Measurements from ENCODE around the gene GPR3.
A peak's percentile ranks its signal among the peaks of the same experiment; 100 is the strongest.

GPR3 gene

DNA sequence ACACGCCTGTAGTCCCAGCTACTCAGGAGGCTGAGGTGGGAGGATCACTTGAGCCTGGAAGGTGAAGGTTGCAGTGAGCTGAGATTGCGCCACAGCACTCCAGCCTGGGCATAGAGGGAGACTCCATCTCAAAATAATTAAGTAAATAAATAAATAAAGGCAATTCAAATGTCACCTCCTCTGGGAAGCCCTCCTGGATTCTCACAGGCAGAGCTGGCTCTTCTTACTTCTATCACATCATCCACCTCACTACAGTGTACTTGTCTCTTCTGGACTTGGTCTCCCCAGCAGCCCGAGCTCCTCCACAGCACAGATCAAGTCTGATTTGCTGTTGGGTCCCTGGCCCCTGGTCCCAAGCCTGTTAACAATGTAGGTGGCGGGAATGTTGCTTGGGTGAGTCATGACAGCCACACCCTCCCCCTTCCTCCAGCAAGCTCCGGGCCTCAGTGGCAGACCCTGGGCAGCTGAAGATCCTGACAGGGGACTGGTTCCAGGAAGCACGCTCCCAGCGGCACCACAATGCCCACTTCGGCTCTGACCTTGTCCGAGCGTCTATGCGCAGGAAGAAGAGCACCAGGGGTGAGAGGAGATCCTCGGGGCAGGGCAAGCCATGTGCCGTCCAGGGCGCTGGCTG lies 45.3 kb upstream of the GPR3 start:
- peak overlapping the region; percentile 18 for H3K27ac ChIP-seq
- peaks cover 34 to 44% of the 10 kb centered on the region in 2 experiments for H3K4me1 ChIP-seq (ENCODE audit: control insufficient read depth in 1 of 2, insufficient read depth in 1 of 2, low read depth in 1 of 2, low read length in 1 of 2)
- H3K27me3 ChIP-seq, result no peaks in the 10 kb centered on the region
- no peaks in the 10 kb centered on the region for H3K9me3 ChIP-seq
- TF ChIP-seq, protein P1, sequence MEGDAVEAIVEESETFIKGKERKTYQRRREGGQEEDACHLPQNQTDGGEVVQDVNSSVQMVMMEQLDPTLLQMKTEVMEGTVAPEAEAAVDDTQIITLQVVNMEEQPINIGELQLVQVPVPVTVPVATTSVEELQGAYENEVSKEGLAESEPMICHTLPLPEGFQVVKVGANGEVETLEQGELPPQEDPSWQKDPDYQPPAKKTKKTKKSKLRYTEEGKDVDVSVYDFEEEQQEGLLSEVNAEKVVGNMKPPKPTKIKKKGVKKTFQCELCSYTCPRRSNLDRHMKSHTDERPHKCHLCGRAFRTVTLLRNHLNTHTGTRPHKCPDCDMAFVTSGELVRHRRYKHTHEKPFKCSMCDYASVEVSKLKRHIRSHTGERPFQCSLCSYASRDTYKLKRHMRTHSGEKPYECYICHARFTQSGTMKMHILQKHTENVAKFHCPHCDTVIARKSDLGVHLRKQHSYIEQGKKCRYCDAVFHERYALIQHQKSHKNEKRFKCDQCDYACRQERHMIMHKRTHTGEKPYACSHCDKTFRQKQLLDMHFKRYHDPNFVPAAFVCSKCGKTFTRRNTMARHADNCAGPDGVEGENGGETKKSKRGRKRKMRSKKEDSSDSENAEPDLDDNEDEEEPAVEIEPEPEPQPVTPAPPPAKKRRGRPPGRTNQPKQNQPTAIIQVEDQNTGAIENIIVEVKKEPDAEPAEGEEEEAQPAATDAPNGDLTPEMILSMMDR (IDR thresholded peaks at IDR 0.05), result no peak
- H3K4me3 ChIP-seq (ENCODE audit: low read depth in 1 of 2, low read length in 1 of 2), result no peak overlapping the region
- peaks cover 57% of the 10 kb centered on the region for H3K36me3 ChIP-seq

DNA sequence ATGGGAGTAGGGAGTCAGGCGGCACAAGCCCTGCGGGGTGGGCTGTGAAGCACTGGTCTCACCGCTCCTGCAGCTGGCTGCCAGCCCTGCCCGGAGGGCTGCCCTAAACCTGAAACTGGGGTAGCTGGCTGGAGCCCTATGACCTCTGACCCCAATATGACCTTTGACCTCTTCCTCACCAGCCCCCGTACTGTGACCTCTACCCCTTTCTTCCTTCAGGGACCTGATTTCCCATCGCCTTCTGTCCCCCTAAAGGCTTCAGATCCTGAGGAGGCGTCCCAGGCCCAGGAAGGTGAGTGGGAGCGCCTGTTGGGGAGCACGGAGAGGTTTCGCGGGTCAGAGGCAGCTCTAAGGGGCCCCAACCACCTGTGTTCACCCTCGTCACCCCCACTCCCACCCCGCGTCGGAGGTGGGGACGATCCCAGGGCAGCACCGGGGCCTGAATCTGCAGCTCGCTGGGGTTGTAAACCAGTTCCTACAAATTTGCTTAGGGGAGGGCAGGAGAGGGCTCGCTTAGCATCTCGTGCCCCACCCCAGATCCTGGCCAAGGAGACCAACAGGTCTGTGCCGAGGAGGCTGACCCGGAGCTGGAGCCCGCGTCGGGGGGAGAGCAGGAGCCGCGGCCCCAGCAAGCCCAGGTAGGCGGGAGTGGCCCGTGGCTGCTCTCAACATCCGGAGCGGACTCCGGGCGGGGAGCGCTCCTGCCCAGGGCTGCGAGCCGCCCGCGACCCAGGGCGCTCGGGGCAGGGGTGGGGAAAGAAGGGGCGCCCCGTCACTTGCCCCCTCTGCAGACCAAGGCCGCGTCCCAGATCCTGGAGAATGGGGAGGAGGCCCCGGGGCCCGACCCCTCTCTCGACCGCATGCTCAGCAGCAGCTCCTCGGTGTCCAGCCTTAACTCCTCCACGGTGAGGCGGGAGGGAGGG lies 43.3 kb upstream of the GPR3 start:
- Histone ChIP-seq H3K27ac (peak overlapping the region; percentile 50), H3K9me3 (no peaks in the 10 kb centered on the region), H3K27me3 (no peaks in the 10 kb centered on the region), H3K36me3 (peaks cover 75% of the 10 kb centered on the region), H3K4me3 (ENCODE audit: low read depth in 1 of 2, low read length in 1 of 2) (peak overlapping the region in 1 of 2 experiments; percentile 40), H3K4me1 (ENCODE audit: control insufficient read depth in 1 of 2, insufficient read depth in 1 of 2, low read depth in 1 of 2, low read length in 1 of 2) (peaks cover 13 to 24% of the 10 kb centered on the region in 2 experiments)
- TF ChIP-seq, protein P1 (IDR thresholded peaks at IDR 0.05), result no peak

DNA sequence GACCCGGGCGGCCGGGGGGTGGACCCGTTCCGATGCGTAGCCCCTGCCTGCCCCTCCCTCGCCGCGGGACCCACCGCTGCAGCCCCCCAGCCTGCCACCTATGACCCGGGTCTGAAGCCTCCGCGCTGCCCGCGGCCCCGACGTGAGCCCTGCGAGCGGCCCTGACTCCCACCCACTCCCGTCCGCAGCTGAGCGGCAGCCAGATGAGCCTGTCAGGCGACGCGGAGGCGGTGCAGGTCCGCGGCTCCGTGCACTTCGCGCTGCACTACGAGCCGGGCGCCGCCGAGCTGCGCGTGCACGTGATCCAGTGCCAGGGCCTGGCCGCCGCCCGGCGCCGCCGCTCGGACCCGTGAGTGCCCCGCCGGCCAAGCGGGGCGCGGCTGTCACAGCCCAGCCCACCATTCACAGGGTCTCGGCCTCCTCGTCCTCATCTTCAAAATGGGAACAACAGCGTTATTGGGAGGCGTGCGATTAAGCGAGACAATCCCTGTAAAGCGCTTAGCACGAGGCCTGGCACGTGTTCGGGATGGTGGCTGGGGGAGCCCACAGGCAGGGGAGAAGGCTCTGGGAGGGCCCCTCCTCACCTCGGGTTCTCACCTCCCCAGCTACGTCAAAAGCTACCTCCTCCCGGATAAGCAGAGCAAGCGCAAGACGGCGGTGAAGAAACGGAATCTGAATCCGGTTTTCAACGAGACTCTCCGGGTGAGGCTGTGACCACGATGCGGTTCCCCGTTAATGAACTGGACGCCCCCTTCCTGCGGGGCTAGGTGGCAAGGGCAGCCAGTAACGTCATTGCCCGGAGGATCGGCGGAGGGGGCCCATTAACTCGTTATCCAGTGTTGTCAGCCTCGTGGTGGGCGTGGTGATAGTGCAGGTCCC lies 42.4 kb upstream of the GPR3 start:
- no peak overlapping the region for H3K27ac ChIP-seq
- H3K4me3 ChIP-seq (ENCODE audit: low read depth in 1 of 2, low read length in 1 of 2), result peak overlapping the region in 1 of 2 experiments; percentile 40
- no peaks in the 10 kb centered on the region for H3K9me3 ChIP-seq
- peaks cover 76% of the 10 kb centered on the region for H3K36me3 ChIP-seq
- TF ChIP-seq, protein P1 (IDR thresholded peaks at IDR 0.05), result no peak
- H3K4me1 ChIP-seq (ENCODE audit: control insufficient read depth in 1 of 2, insufficient read depth in 1 of 2, low read depth in 1 of 2, low read length in 1 of 2), result peaks cover 4 to 15% of the 10 kb centered on the region in 2 experiments
- no peaks in the 10 kb centered on the region for H3K27me3 ChIP-seq

DNA sequence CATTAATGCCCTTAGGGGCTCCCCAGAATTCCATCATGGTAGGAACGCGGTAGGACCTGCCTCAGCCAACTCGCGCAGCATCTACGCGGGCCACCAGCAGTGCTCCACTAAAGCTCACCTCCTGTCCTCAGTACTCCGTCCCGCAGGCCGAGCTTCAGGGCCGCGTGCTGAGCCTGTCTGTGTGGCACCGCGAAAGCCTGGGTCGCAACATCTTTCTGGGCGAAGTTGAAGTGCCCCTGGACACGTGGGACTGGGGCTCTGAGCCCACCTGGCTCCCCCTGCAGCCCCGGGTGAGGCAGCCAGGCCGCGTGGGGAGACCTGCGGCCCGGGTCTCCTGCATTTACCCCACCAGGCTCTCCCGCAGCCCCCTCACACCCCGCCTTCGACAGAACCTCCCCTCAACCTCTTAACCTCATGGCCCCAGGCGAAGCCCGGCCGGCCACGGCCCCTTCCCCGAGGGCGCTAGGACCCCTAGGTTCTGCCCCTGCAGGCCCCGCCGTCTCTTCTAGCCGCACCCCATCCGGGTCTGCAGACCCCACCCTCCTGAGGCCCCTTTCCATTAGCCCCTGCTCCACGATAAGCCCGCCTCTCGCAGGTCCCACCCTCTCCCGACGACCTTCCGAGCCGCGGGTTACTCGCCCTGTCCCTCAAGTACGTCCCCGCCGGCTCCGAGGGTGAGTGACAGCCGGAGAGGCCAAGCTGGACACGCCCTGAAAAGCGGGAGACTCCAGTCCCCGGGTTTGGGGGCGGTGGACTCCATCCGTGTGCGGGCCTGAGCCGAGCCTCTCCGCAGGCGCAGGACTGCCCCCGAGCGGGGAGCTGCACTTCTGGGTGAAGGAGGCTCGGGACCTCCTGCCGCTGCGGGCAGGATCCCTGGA lies 41.5 kb upstream of the GPR3 start:
- peaks cover 0 to 13% of the 10 kb centered on the region in 2 experiments for H3K4me1 ChIP-seq (ENCODE audit: control insufficient read depth in 1 of 2, insufficient read depth in 1 of 2, low read depth in 1 of 2, low read length in 1 of 2)
- no peaks in the 10 kb centered on the region for H3K27me3 ChIP-seq
- no peak overlapping the region for H3K4me3 ChIP-seq (ENCODE audit: low read depth in 1 of 2, low read length in 1 of 2)
- peaks cover 80% of the 10 kb centered on the region for H3K36me3 ChIP-seq
- H3K9me3 ChIP-seq, result no peaks in the 10 kb centered on the region
- TF ChIP-seq, protein P1 (IDR thresholded peaks at IDR 0.05), result no peak
- H3K27ac ChIP-seq, result no peak overlapping the region

Data from neutrophil (primary cell).